ENCODE results near the gene CAPN5. TPM values are rescaled to one million over a fixed set of nuclear protein-coding genes. Genes with fewer than 3 reads are reported as not detected.

CAPN5 gene
- polyA plus RNA-seq, 3 donors: 0.28 to 0.83 (median 0.62) TPM

DNA sequence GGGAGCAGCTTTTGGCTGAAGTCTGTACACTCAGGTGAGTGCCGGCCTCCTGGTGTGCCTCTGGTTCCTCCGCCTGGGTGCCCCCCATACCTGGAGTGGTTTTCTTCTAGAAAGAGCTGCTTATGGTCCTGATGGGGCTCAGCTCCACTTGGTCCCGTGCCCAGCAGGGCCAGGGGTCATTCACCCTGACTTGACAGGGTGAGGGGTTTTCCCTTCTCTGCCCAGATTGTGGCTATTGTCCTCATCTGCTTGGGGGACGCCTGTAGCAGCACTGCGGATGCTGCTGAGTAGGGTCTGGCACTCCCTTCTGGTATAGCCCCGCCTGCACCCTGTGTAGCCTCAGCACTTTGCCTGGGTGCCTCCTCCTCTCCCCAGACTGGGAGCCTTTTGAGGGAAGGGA lies 44.1 kb downstream of the CAPN5 start:
- Mint-ChIP-seq H3K4me1 (peaks cover 11% of the 10 kb centered on the region), H3K36me3 (no peaks in the 10 kb centered on the region), H3K27ac (no peak overlapping the region), H3K9me3 (peaks cover 0 to 3% (median 0%) of the 10 kb centered on the region in 7 donors), H3K4me3 (no peak overlapping the region), H3K27me3 (ENCODE audit: low read depth in 3 of 3) (peaks cover 1 to 8% (median 3%) of the 10 kb centered on the region in 3 donors)
- Histone ChIP-seq H3K4me2 (replicated peaks; ENCODE audit: extremely low read depth, low read length, poor library complexity, severe bottlenecking) (no peak overlapping the region), H3K79me2 (ENCODE audit: insufficient read depth, low read length) (no peaks in the 10 kb centered on the region), H3K27ac (ENCODE audit: low read depth in 1 of 2, low read length in 2 of 2) (no peak overlapping the region), H3K4me3 (replicated peaks in 1 of 3; ENCODE audit: low read depth in 2 of 3, low read length in 3 of 3) (no peak overlapping the region), H3K9me3 (replicated peaks in 1 of 2; ENCODE audit: control insufficient read depth in 1 of 2, insufficient read depth in 1 of 2, low read length in 2 of 2) (no peaks in the 10 kb centered on the region), H2AFZ (ENCODE audit: insufficient read depth, low read depth, low read length, poor library complexity, severe bottlenecking) (no peak overlapping the region), H4K20me1 (ENCODE audit: insufficient read depth, low read length) (no peaks in the 10 kb centered on the region), H3K27me3 (ENCODE audit: control insufficient read depth in 2 of 2, insufficient read depth in 2 of 2, low read length in 2 of 2) (no peaks in the 10 kb centered on the region), H3K4me1 (ENCODE audit: control insufficient read depth in 1 of 2, insufficient read depth in 2 of 2, low read length in 2 of 2) (no peaks in the 10 kb centered on the region), H3K9ac (ENCODE audit: insufficient read depth, low read length, poor library complexity, severe bottlenecking) (no peak overlapping the region), H3K36me3 (replicated peaks in 1 of 2; ENCODE audit: control insufficient read depth in 1 of 2, insufficient read depth in 2 of 2, low read length in 2 of 2) (no peaks in the 10 kb centered on the region)
- TF ChIP-seq CTCF (IDR thresholded peaks at IDR 0.05): no peak
- WGBS (ENCODE audit: insufficient coverage): 100% methylated on average over 3 of the region's 6 CpGs
- DNase-seq: no peak
- intact Hi-C loops (cut with micrococcal nuclease): no loop called here

- no peaks in the 10 kb centered on the region for H3K79me2 ChIP-seq (ENCODE audit: insufficient read depth, low read length)
- no peak overlapping the region for H3K27ac ChIP-seq (ENCODE audit: low read depth in 1 of 2, low read length in 2 of 2)
- no peak overlapping the region for H3K4me3 ChIP-seq (replicated peaks in 1 of 3; ENCODE audit: low read depth in 2 of 3, low read length in 3 of 3)
- Mint-ChIP-seq H3K9me3 (peaks cover 0 to 3% (median 0%) of the 10 kb centered on the region in 7 donors), H3K4me3 (no peak overlapping the region), H3K27ac (no peak overlapping the region), H3K36me3 (no peaks in the 10 kb centered on the region), H3K4me1 (peaks cover 7% of the 10 kb centered on the region), H3K27me3 (ENCODE audit: low read depth in 3 of 3) (peaks cover 1 to 8% (median 3%) of the 10 kb centered on the region in 3 donors)
- intact Hi-C loops (cut with micrococcal nuclease): no loop called here
- no peak overlapping the region for H3K4me2 ChIP-seq (replicated peaks; ENCODE audit: extremely low read depth, low read length, poor library complexity, severe bottlenecking)
- H3K36me3 ChIP-seq (replicated peaks in 1 of 2; ENCODE audit: control insufficient read depth in 1 of 2, insufficient read depth in 2 of 2, low read length in 2 of 2): no peaks in the 10 kb centered on the region
- H2AFZ ChIP-seq (ENCODE audit: insufficient read depth, low read depth, low read length, poor library complexity, severe bottlenecking): no peak overlapping the region
- no peaks in the 10 kb centered on the region for H3K27me3 ChIP-seq (ENCODE audit: control insufficient read depth in 2 of 2, insufficient read depth in 2 of 2, low read length in 2 of 2)
- DNase-seq: no peak
- no peak overlapping the region for H3K9ac ChIP-seq (ENCODE audit: insufficient read depth, low read length, poor library complexity, severe bottlenecking)
- no peaks in the 10 kb centered on the region for H3K4me1 ChIP-seq (ENCODE audit: control insufficient read depth in 1 of 2, insufficient read depth in 2 of 2, low read length in 2 of 2)
- no peaks in the 10 kb centered on the region for H4K20me1 ChIP-seq (ENCODE audit: insufficient read depth, low read length)
- H3K9me3 ChIP-seq (replicated peaks in 1 of 2; ENCODE audit: control insufficient read depth in 1 of 2, insufficient read depth in 1 of 2, low read length in 2 of 2): no peaks in the 10 kb centered on the region
- TF ChIP-seq CTCF (IDR thresholded peaks at IDR 0.05): no peak
- 100% methylated on average over 1 of the region's 3 CpGs for WGBS (ENCODE audit: insufficient coverage)
These were observed 44.5 kb downstream of the CAPN5 start for GRCh38 chr11:77111277-77111676.
